Transverse colon (tissue), 3 donors: ENCODE data around the gene SLC6A15.

Experiments
- CTCF ChIP-seq, 5 experiments: fragments of 200-600 bp in 3 of 5; fragments of 450-650 bp in 2 of 5; sonication (generic) in 3 of 5; IDR thresholded peaks; 1 replicate in 2 of 5; 2 replicates in 3 of 5; pipeline ENCODE4 v1.5.1; 2016 to 2017; ENCODE audit warnings: antibody characterized with exemption in 5 of 5, inconsistent platforms in 3 of 5, mild to moderate bottlenecking in 2 of 5, moderate library complexity in 1 of 5
- POLR2A ChIP-seq: fragments of 450-650 bp; IDR thresholded peaks from one replicate; pipeline ENCODE4 v1.6.1; 2016; ENCODE audit warnings: antibody characterized with exemption, mild to moderate bottlenecking, moderate library complexity

- no peak for TF ChIP-seq CTCF (IDR thresholded peaks at IDR 0.05)
- TF ChIP-seq POLR2A: no peak
Observed at GRCh38 chr12:84913129-84913515, 523 bp upstream of the SLC6A15 start.
